ENCODE results near the gene DHRS13. TPM values are rescaled to one million over a fixed set of nuclear protein-coding genes. Genes with fewer than 3 reads are reported as not detected.
"Not testable (repeated sequence)": the region's sequence is repeated elsewhere in the genome, so short reads cannot be mapped to it uniquely, and the experiment has no call there.

The DHRS13 gene
- polyA plus RNA-seq, 4 donors: 13.1 to 19.0 (median 14.7) TPM

GRCh38 chr17:28937044-28937729 lies 34.3 kb upstream of the DHRS13 start:
- no peak for DNase-seq (ENCODE audit: low read depth in 4 of 4, low spot score in 3 of 4)

- no peak for DNase-seq (ENCODE audit: low read depth in 4 of 4, low spot score in 3 of 4)
Measured at GRCh38 chr17:28935744-28936460, 33.0 kb upstream of the DHRS13 start.

- not testable (repeated sequence) for DNase-seq (ENCODE audit: low read depth in 4 of 4, low spot score in 3 of 4)
Measured at GRCh38 chr17:28934508-28934907, 31.6 kb upstream of the DHRS13 start.

- no peak for DNase-seq (ENCODE audit: low read depth in 4 of 4, low spot score in 3 of 4)
Measured at GRCh38 chr17:28929787-28930186, 26.9 kb upstream of the DHRS13 start.

- no peak for DNase-seq (ENCODE audit: low read depth in 4 of 4, low spot score in 3 of 4)
Measured at GRCh38 chr17:28928061-28928460, 25.2 kb upstream of the DHRS13 start.

- DNase-seq (ENCODE audit: low read depth in 4 of 4, low spot score in 3 of 4): no peak
Measured at GRCh38 chr17:28926786-28927185, 23.9 kb upstream of the DHRS13 start.

- no peak for DNase-seq (ENCODE audit: low read depth in 4 of 4, low spot score in 3 of 4)
Measured at GRCh38 chr17:28926366-28926765, 23.5 kb upstream of the DHRS13 start.

GRCh38 chr17:28925912-28926365 lies 23.1 kb upstream of the DHRS13 start:
- no peak for DNase-seq (ENCODE audit: low read depth in 4 of 4, low spot score in 3 of 4)

GRCh38 chr17:28920201-28920600 lies 17.3 kb upstream of the DHRS13 start:
- DNase-seq (ENCODE audit: low read depth in 4 of 4, low spot score in 3 of 4): no peak

- no peak for DNase-seq (ENCODE audit: low read depth in 4 of 4, low spot score in 3 of 4)
Measured at GRCh38 chr17:28918295-28918694, 15.4 kb upstream of the DHRS13 start.

- no peak for DNase-seq (ENCODE audit: low read depth in 4 of 4, low spot score in 3 of 4)
Measured at GRCh38 chr17:28917465-28917864, 14.6 kb upstream of the DHRS13 start.

- no peak for DNase-seq (ENCODE audit: low read depth in 4 of 4, low spot score in 3 of 4)
Measured at GRCh38 chr17:28917029-28917428, 14.2 kb upstream of the DHRS13 start.

GRCh38 chr17:28916302-28916934 lies 13.5 kb upstream of the DHRS13 start:
- DNase-seq (ENCODE audit: low read depth in 4 of 4, low spot score in 3 of 4): no peak

GRCh38 chr17:28912938-28913333 lies 10.1 kb upstream of the DHRS13 start:
- no peak for DNase-seq (ENCODE audit: low read depth in 4 of 4, low spot score in 3 of 4)

- no peak for DNase-seq (ENCODE audit: low read depth in 4 of 4, low spot score in 3 of 4)
Measured at GRCh38 chr17:28912281-28912937, 9.5 kb upstream of the DHRS13 start.

GRCh38 chr17:28911411-28912045 lies 8.6 kb upstream of the DHRS13 start:
- DNase-seq (ENCODE audit: low read depth in 4 of 4, low spot score in 3 of 4): no peak

- DNase-seq (ENCODE audit: low read depth in 4 of 4, low spot score in 3 of 4): no peak
Measured at GRCh38 chr17:28910534-28910933, 7.7 kb upstream of the DHRS13 start.

GRCh38 chr17:28908640-28909167 lies 5.8 kb upstream of the DHRS13 start:
- DNase-seq (ENCODE audit: low read depth in 4 of 4, low spot score in 3 of 4): no peak

GRCh38 chr17:28907709-28908475 lies 5.0 kb upstream of the DHRS13 start:
- DNase-seq (ENCODE audit: low read depth in 4 of 4, low spot score in 3 of 4): no peak

Data from right renal pelvis (tissue), 4 donors.